Tibial nerve (tissue), 4 donors: ENCODE measurements around the gene RPS17. TPM values are rescaled to one million over a fixed set of nuclear protein-coding genes. Genes with fewer than 3 reads are reported as not detected.

Source experiments
- DNase-seq, 2 donors: peaks; one replicate each; pipeline ENCODE4 v3.0.0-alpha.2; 2019; ENCODE audit warnings: low spot score in 2 of 2
- H3K27ac ChIP-seq, 4 donors: fragments of 200-600 bp; sonication (generic) in 3 of 4; one replicate each; pipeline ENCODE4 v1.5.1; 2017 to 2019; ENCODE audit warnings: mild to moderate bottlenecking in 1 of 4
- H3K27me3 ChIP-seq, 2 donors: fragments of 200-600 bp; sonication (generic) in 1 of 2; one replicate each; pipeline versions ENCODE4 v1.5.1 to v1.6.0; 2017 to 2019
- H3K36me3 ChIP-seq, 3 donors: fragments of 200-600 bp; sonication (generic); one replicate each; pipeline ENCODE4 v1.5.1; 2018 to 2019
- H3K4me1 ChIP-seq, 4 donors: fragments of 200-600 bp; sonication (generic) in 3 of 4; one replicate each; pipeline ENCODE4 v1.5.1; 2017 to 2019
- H3K4me3 ChIP-seq, 4 donors: fragments of 200-600 bp; sonication (generic) in 3 of 4; one replicate each; pipeline ENCODE4 v1.5.1; 2017 to 2019; ENCODE audit warnings: mild to moderate bottlenecking in 1 of 4, moderate library complexity in 1 of 4
- H3K9me3 ChIP-seq, 4 donors: fragments of 200-600 bp; sonication (generic) in 3 of 4; one replicate each; pipeline ENCODE4 v1.5.1; 2017 to 2019
- CTCF ChIP-seq, 5 experiments: fragments of 200-600 bp in 3 of 5; fragments of 450-650 bp in 2 of 5; sonication (generic) in 3 of 5; IDR thresholded peaks; one replicate each; pipeline ENCODE4 v1.5.1; 2016 to 2019; ENCODE audit warnings: antibody characterized with exemption in 5 of 5, mild to moderate bottlenecking in 3 of 5, moderate library complexity in 2 of 5
- EP300 ChIP-seq, 2 donors: sonication (generic); formaldehyde crosslinking; IDR thresholded peaks; one replicate each; pipeline ENCODE4 v1.6.1; 2017; ENCODE audit warnings: antibody characterized with exemption in 2 of 2, mild to moderate bottlenecking in 1 of 2
- POLR2A ChIP-seq, 2 donors: fragments of 450-650 bp; IDR thresholded peaks; one replicate each; pipeline ENCODE4 v1.6.1; 2017; ENCODE audit warnings: antibody characterized with exemption in 2 of 2, mild to moderate bottlenecking in 2 of 2, moderate library complexity in 2 of 2
- WGBS, 2 donors: methylation state at CpG; one replicate each; pipeline ENCODE4 v1.1.5; 2018; 5-methylcytosine and 5-hydroxymethylcytosine counted together
- total RNA-seq, 4 donors: library from RNA; depleted of rRNA; stranded (reverse); fragments of >200 nt; gene quantifications; one replicate each; pipeline ENCODE4 v1.1.0, GENCODE V29; 2016

Gene RPS17
- total RNA-seq = 1,000 to 10,000 TPM; 1,019 to 1,820 (median 1,439) TPM

GRCh38 chr15:82540055-82540983, at the start of gene RPS17:
TSS of gene RPS17 (minus strand) at chr15:82540457. CDS start at chr15:82540428, 29 bp downstream.
- peak; percentile 94 to 96 for DNase-seq
- WGBS, 2 donors = 1% methylated on average over 46 to 57 of the region's 81 CpGs
- H3K27ac ChIP-seq = peak within 1 kb of the TSS; percentile 91 to 97 (median 92)

GRCh38 chr15:82587805-82588204, 47.5 kb upstream of the RPS17 start:
- TF ChIP-seq POLR2A (IDR thresholded peaks at IDR 0.05) (no peak), CTCF (IDR thresholded peaks at IDR 0.05) (no peak), EP300 (IDR thresholded peaks at IDR 0.05) (no peak)
- WGBS, 2 donors = 59 to 68% methylated on average over 4 of the region's 4 CpGs
- no peak for DNase-seq

More at GRCh38 chr15:82540055-82540983, at the start of gene RPS17:
- peak; percentile 76 to 80 for TF ChIP-seq POLR2A (IDR thresholded peaks at IDR 0.05)
- peak; percentile 58 to 97 for TF ChIP-seq EP300 (IDR thresholded peaks at IDR 0.05)
- peak; percentile 99 to 100 (median 99) for TF ChIP-seq CTCF (IDR thresholded peaks at IDR 0.05)
- Histone ChIP-seq H3K9me3 (no peaks in the 10 kb centered on the region), H3K4me3 (peak within 1 kb of the TSS; percentile 67 to 94 (median 77)), H3K4me1 (peaks cover 0 to 46% (median 9%) of the 10 kb centered on the region in 4 donors), H3K36me3 (peaks cover 3 to 45% (median 7%) of the 10 kb centered on the region in 3 donors), H3K27me3 (no peaks in the 10 kb centered on the region)

GRCh38 chr15:82585072-82585471, 44.8 kb upstream of the RPS17 start:
- Histone ChIP-seq H3K36me3 (no peaks in the 10 kb centered on the region), H3K27ac (peak overlapping the region in 1 of 4 donors; percentile 54), H3K9me3 (no peaks in the 10 kb centered on the region), H3K4me1 (no peaks in the 10 kb centered on the region), H3K4me3 (no peak overlapping the region), H3K27me3 (no peaks in the 10 kb centered on the region)
- WGBS, 2 donors = 22 to 24% methylated on average over 3 of the region's 3 CpGs
- TF ChIP-seq EP300 (IDR thresholded peaks at IDR 0.05) (no peak), CTCF (IDR thresholded peaks at IDR 0.05) (peak in 2 of 5 experiments; percentile 9 to 15), POLR2A (IDR thresholded peaks at IDR 0.05) (no peak)
- DNase-seq = no peak

More at GRCh38 chr15:82587805-82588204, 47.5 kb upstream of the RPS17 start:
- no peaks in the 10 kb centered on the region for H3K36me3 ChIP-seq
- H3K27me3 ChIP-seq = no peaks in the 10 kb centered on the region
- no peaks in the 10 kb centered on the region for H3K9me3 ChIP-seq
- no peak overlapping the region for H3K27ac ChIP-seq
- H3K4me3 ChIP-seq = no peak overlapping the region
- no peaks in the 10 kb centered on the region for H3K4me1 ChIP-seq

- Histone ChIP-seq H3K36me3 (no peaks in the 10 kb centered on the region), H3K9me3 (no peaks in the 10 kb centered on the region), H3K4me3 (no peak overlapping the region), H3K4me1 (no peaks in the 10 kb centered on the region), H3K27ac (no peak overlapping the region), H3K27me3 (no peaks in the 10 kb centered on the region)
- WGBS, 2 donors = 86 to 90% methylated on average over 2 of the region's 2 CpGs
- DNase-seq = no peak
- TF ChIP-seq CTCF (IDR thresholded peaks at IDR 0.05) = no peak
These were observed 40.5 kb upstream of the RPS17 start for GRCh38 chr15:82580713-82581112.

GRCh38 chr15:82575335-82575734, 35.1 kb upstream of the RPS17 start:
- no peak for TF ChIP-seq CTCF (IDR thresholded peaks at IDR 0.05)
- TF ChIP-seq EP300 (IDR thresholded peaks at IDR 0.05) = no peak
- no peak for TF ChIP-seq POLR2A (IDR thresholded peaks at IDR 0.05)
- no peak for DNase-seq
- no peak overlapping the region for H3K27ac ChIP-seq
- no peak overlapping the region for H3K4me3 ChIP-seq
- peaks cover 0 to 22% (median 3%) of the 10 kb centered on the region in 4 donors for H3K4me1 ChIP-seq
- no peaks in the 10 kb centered on the region for H3K27me3 ChIP-seq
- 84% methylated on average over 3 of the region's 3 CpGs for WGBS, 2 donors
- H3K9me3 ChIP-seq = no peaks in the 10 kb centered on the region
- H3K36me3 ChIP-seq = no peaks in the 10 kb centered on the region
